NCI-H2107 (cell line): ENCODE data around the gene CAND2.
"Not testable (repeated sequence)": the region's sequence is repeated elsewhere in the genome, so short reads cannot be mapped to it uniquely, and the experiment has no call there.

ENCODE experiments used
- DNase-seq: peaks from one replicate; lab custom pipeline; 2025; lab: John Stamatoyannopoulos, UW

The CAND2 gene

GRCh38 chr3:12771236-12771635 is 25.2 kb upstream of the CAND2 start:
- DNase-seq, result no peak

DNA sequence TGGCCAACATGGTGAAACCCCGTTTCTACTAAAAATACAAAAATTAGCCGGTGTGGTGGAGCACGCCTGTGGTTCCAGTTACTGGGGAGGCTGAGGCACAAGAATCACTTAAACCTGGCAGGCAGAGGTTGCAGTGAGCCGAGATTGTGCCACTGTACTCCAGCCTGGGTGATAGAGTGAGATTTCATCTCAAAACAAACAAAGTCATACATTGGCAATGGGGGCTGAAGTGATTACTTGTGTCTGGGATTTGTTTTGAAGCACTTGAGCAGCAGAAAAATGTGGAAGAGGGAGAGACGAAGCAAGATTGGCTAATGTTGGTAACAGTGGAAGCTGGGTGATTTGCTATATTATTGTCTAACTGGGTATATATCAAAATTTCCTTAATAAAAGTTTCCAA is 24.0 kb upstream of the CAND2 start:
- no peak for DNase-seq

- no peak for DNase-seq
Measured at GRCh38 chr3:12773030-12773709, 23.3 kb upstream of the CAND2 start.

GRCh38 chr3:12773710-12774086 is 22.8 kb upstream of the CAND2 start:
- no peak for DNase-seq

DNA sequence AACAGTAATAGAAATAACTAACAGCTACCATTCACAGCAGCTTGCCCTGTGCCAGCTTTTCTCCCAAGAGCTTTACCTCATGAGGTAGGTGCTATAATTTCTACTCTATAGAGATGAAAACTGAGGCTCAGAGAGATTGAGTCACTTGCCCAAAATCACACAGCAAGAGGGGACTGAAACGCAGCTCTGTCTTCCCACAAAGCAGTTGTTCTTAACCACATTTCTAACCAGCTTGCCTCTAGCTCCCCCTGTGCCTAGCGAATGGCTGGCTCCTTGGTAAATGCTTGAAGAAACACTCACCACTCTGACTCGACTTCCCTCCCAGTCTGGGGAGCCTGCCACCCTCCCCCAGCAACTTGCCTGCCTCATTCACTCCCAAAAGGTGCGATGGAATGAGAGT is 21.9 kb upstream of the CAND2 start:
- DNase-seq, result no peak

GRCh38 chr3:12775226-12775625 is 21.3 kb upstream of the CAND2 start:
- DNase-seq, result no peak

DNA sequence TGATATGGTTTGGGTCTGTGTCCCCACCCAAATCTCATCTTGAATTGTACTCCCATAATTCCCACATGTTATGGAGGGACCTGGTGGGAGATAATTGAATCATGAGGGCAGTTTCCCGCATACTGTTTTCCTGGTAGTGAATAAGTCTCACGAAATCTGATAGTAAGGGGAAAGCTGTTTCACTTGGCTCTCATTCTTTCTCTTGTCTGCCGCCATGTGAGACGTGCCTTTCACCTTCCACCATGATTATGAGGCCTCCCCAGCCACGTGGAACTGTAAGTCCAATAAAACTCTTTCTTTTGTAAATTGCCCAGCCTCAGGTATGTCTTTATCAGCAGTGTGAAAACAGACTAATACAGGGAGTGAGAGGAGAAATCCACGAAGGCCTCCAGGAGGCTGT is 20.5 kb upstream of the CAND2 start:
- DNase-seq, result not testable (repeated sequence)

GRCh38 chr3:12777171-12777570 is 19.3 kb upstream of the CAND2 start:
- DNase-seq, result no peak

- no peak for DNase-seq
Measured at GRCh38 chr3:12780751-12781150, 15.7 kb upstream of the CAND2 start.

- no peak for DNase-seq
Measured at GRCh38 chr3:12782172-12782815, 14.2 kb upstream of the CAND2 start.

DNA sequence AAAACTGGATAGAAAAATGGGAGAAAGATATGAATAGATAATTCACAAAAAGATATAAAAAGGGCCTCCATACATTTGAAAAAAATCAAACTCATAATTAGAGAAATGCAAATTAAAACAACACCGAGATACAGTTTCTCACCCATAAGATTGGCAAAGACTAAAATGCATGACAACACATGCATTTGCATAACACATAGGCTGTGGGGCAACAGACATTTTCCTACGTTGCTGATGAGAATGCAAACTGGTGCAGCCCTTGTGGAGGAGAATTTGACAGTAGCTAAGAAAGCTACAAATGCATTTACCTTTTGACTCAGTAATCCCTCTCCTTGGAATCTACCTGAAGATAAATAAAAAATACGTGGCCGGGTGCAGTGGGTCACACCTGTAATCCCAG is 11.4 kb upstream of the CAND2 start:
- DNase-seq, result no peak

DNA sequence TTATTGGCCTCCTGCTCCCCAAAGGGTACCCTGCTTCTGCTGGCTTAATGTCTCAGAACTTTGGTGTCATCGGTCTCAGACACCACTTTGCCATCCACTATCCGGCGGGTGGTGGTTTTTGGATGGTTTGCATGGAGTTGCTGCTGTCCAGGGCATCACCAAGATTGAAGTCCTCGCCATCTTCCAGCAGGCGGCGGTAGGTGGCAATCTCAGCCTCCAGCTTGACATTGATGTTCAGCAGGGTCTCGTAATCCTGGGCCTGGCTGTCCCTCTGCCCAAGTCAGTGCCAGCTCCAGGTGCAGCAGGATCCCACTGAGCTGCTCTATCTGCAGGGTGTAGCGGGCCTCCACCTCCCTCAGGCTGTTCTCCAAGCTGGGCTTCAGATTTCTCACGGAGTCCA is 9.1 kb upstream of the CAND2 start:
- not testable (repeated sequence) for DNase-seq

GRCh38 chr3:12787967-12788690 is 8.4 kb upstream of the CAND2 start:
- DNase-seq, result not testable (repeated sequence)

DNA sequence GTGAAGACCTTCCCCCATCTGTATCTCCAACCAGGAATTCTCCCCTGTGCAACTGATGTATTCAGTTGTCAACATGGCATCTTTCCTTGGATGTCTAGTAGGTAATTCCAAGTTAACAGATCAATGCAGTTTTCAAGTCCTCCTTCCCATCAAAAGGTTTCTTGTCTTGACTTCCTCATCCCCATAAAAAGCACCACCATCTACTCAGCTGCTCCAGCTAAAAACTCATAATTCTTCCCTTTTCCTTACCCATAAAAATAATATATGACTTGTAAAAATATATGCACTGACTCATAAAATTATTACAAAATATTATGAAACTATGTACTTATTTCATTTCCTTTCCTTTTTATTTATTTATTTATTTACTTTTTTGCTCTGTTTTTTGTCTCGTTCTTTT is 5.0 kb upstream of the CAND2 start:
- no peak for DNase-seq

DNA sequence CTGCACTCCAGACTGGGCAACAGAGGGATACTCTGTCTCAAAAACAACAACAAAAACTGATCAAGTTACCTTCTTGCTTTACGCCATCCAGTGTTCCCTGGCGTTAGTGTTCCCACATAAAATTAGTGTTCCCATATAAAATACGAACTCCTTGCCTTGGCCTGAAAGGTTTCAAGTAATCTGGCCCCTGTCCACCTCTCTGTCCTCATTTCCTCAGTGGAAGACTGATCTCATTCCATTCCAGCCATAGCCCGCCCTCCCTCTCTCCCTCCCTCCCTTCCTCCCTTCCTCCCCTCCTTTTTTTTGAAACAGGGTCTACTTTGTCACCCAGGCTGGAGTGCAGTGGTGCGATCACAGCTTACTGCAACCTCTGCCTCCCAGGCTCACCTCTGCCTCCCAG is 2.8 kb upstream of the CAND2 start:
- no peak for DNase-seq

GRCh38 chr3:12797124-12797891 is 828 bp downstream of the CAND2 start:
- no peak for DNase-seq

GRCh38 chr3:12797892-12798558 is 1.5 kb downstream of the CAND2 start:
- no peak for DNase-seq

DNA sequence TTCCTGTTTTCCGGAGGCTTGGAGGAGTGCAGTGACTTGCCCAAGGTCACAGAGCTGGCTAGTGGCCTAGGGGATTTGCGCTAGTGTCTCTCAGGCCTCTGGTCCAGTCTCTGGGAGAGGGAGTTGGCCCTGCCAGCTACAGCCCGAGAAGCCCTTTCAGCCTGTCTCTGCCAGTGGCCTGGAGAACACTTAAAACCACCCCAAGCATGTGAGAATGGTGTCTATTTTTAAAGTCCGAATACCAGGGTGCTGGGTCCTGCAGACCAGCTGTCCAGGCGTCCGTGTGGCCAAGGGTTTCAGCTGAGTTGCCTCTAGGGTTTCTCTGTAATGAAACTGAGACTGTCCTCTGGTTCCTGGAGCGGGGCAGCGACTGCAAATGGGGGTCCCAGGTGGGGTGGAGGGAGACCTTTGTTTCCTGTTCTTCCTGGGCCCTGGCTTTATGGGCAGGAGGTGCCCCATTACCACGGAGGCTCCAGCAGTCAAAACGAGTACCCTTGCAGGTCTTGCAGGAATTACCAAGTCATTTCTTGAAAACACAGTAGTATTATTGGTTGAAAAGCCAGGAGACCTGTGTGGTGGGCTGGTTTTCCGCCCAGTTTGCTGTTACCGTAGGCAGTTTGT is 2.2 kb downstream of the CAND2 start:
- no peak for DNase-seq

DNA sequence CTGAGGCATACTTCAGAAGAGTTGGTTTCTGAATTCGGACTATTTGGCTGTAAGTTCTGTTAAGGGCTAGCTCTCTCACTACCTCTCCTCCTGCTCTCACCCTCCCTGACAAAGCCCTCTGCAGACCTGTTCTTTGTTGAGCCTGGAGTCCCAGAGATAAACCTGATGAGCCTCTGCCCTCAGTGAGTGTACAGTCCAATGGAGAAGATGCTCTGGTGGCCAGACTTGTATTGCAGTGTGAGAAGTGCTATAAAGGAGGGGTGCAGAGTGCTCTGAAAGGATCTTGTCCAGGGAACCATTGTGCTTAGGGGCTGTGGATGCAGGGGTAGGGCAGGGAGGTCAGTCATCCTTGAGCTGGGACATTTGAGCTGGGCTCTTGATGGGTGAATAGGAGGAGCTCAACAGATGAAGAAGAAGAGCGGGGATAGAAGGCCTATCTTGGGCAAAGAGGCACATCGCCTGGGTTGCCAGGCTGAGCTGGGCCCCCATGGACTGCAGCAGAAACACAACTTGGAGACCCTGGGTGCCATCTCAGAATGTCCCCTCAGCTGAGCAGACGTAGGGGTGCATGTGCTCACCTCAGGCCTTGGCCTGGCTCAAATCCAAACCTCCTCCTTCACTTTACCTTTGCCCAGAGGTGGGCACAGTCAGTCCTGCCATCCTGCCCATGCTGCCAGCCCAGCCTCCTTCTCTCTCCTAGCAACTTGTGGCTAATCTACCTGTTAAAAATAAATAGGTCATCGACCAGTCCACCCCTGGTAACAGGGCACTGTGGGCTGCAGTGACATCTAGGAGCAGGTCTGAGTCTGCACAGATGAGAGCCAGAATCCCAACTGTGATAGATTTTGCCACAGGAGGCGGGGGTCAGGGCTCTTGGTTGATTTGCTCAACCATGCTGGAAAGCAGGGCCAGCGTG is 3.3 kb downstream of the CAND2 start:
- DNase-seq, result no peak

- DNase-seq, result no peak
Measured at GRCh38 chr3:12803371-12803770, 6.9 kb downstream of the CAND2 start.

GRCh38 chr3:12807066-12807465 is 10.6 kb downstream of the CAND2 start:
- DNase-seq, result no peak
